22Rv1 (cell line): ENCODE results near the gene NOS1AP.

Source experiments
- H3K27ac ChIP-seq: fragments of 450-650 bp; 2 replicates; pipeline ENCODE4 v1.5.1; 2017
- CTCF ChIP-seq: fragments of 450-650 bp; IDR thresholded peaks from 2 replicates; pipeline ENCODE4 v1.5.1; 2017; ENCODE audit warnings: mild to moderate bottlenecking
- ZFX ChIP-seq: fragments of 450-650 bp; IDR thresholded peaks from 2 replicates; pipeline ENCODE4 v1.6.1; 2017; ENCODE audit warnings: antibody characterized with exemption, borderline replicate concordance

NOS1AP gene

GRCh38 chr1:162210196-162210595, 140.7 kb downstream of the NOS1AP start:
- no peak for TF ChIP-seq CTCF
- no peak for TF ChIP-seq ZFX
- no peak overlapping the region for H3K27ac ChIP-seq

- no peak for TF ChIP-seq CTCF
- no peak for TF ChIP-seq ZFX
- H3K27ac ChIP-seq = no peak overlapping the region
These were observed 143.2 kb downstream of the NOS1AP start for GRCh38 chr1:162212713-162213112.

- TF ChIP-seq CTCF = no peak
- TF ChIP-seq ZFX = no peak
- H3K27ac ChIP-seq = 0 out of 2 replicates have a peak overlapping the region, but pooled peaks have one; percentile 24
These were observed 143.9 kb downstream of the NOS1AP start for GRCh38 chr1:162213281-162213912.

- no peak for TF ChIP-seq ZFX
- no peak for TF ChIP-seq CTCF
These were observed 144.7 kb downstream of the NOS1AP start for GRCh38 chr1:162214202-162214601.

GRCh38 chr1:162215902-162216301, 146.4 kb downstream of the NOS1AP start:
- H3K27ac ChIP-seq = no peak overlapping the region
- TF ChIP-seq ZFX = no peak
- TF ChIP-seq CTCF = no peak

More at GRCh38 chr1:162214202-162214601, 144.7 kb downstream of the NOS1AP start:
- H3K27ac ChIP-seq = 0 out of 2 replicates have a peak overlapping the region, but pooled peaks have one; percentile 24

- no peak overlapping the region for H3K27ac ChIP-seq
- TF ChIP-seq ZFX (no peak), CTCF (no peak)
These were observed 147.1 kb downstream of the NOS1AP start for GRCh38 chr1:162216604-162217003.

- no peak overlapping the region for H3K27ac ChIP-seq
- no peak for TF ChIP-seq ZFX
- no peak for TF ChIP-seq CTCF
These were observed 148.2 kb downstream of the NOS1AP start for GRCh38 chr1:162217706-162218105.
